ENCODE data around the gene ADGRB3. TPM values are rescaled to one million over a fixed set of nuclear protein-coding genes. Genes with fewer than 3 reads are reported as not detected.
"Not testable (repeated sequence)": the region's sequence is repeated elsewhere in the genome, so short reads cannot be mapped to it uniquely, and the experiment has no call there.

Gene ADGRB3
- total and polyA plus RNA-seq, 4 donors = 0.21 to 2.3 (median 0.48) TPM

DNA sequence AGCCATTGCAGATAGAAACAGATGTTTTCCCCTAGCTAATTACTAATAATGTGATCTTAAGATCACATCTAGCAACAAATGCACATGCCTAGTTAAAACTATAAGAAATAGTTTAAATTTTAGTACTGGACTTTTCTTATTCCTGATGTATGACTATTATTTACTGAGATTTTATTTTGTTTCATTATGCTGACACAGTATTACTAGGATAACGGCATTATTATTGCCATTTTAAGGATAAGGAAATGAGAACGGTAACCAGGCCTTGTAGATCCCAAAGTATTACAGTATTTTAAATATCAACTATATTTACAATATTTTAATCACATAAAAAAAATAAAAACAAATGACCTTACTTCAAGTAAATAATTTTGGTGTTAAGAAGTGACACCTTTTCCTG lies 240.3 kb downstream of the ADGRB3 start (continued):
- TF ChIP-seq, protein P1, sequence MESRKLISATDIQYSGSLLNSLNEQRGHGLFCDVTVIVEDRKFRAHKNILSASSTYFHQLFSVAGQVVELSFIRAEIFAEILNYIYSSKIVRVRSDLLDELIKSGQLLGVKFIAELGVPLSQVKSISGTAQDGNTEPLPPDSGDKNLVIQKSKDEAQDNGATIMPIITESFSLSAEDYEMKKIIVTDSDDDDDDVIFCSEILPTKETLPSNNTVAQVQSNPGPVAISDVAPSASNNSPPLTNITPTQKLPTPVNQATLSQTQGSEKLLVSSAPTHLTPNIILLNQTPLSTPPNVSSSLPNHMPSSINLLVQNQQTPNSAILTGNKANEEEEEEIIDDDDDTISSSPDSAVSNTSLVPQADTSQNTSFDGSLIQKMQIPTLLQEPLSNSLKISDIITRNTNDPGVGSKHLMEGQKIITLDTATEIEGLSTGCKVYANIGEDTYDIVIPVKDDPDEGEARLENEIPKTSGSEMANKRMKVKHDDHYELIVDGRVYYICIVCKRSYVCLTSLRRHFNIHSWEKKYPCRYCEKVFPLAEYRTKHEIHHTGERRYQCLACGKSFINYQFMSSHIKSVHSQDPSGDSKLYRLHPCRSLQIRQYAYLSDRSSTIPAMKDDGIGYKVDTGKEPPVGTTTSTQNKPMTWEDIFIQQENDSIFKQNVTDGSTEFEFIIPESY (IDR thresholded peaks at IDR 0.05) = no peak
- no peak for TF ChIP-seq GABPA (IDR thresholded peaks at IDR 0.05 in 1 of 2, conservative IDR thresholded peaks at IDR 0.05 in 1 of 2)
- no peak for TF ChIP-seq FOXA1 (IDR thresholded peaks at IDR 0.05)
- TF ChIP-seq NR2F2 (IDR thresholded peaks at IDR 0.05) = no peak

DNA sequence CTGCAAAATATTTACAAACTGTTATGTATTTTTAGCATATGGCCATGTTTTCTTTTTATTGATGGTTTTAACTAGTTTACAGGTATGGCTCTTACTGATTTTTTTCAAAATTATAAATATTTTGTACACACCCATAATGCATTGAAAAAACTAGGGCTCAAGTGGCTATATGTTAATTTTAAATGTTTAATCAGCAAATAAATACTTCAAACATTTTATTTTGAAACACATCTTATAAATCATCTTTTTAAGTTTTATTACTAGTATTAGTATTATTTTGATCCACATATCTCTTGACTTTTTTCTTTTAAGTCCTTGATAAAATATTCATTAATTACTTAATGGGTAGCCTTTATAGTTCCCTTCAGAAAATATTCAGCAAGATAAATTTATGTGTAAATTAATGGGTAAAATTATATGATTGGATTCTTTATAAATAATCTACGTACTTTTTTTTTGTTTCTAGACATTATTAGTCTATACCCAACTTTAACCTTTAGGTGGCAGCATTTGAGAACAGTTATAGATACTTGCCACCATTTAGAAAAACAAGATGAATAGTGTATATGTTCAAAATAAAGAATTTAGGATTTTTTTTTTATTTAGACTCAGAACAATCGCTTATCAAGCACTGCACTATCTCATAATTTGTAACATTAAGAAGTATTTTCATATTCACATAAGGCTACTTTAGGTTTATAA lies 241.9 kb downstream of the ADGRB3 start:
- peaks cover 0 to 5% (median 0%) of the 10 kb centered on the region in 4 donors for H3K27me3 ChIP-seq (ENCODE audit: control insufficient read depth in 4 of 4, insufficient read depth in 4 of 4, low read length in 3 of 4)
- no peaks in the 10 kb centered on the region for H3K36me3 ChIP-seq (ENCODE audit: control insufficient read depth in 4 of 4, insufficient read depth in 3 of 4, low read depth in 1 of 4, low read length in 3 of 4)
- TF ChIP-seq, protein P2, sequence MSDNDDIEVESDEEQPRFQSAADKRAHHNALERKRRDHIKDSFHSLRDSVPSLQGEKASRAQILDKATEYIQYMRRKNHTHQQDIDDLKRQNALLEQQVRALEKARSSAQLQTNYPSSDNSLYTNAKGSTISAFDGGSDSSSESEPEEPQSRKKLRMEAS (IDR thresholded peaks at IDR 0.05) = no peak
- TF ChIP-seq, protein P3, sequence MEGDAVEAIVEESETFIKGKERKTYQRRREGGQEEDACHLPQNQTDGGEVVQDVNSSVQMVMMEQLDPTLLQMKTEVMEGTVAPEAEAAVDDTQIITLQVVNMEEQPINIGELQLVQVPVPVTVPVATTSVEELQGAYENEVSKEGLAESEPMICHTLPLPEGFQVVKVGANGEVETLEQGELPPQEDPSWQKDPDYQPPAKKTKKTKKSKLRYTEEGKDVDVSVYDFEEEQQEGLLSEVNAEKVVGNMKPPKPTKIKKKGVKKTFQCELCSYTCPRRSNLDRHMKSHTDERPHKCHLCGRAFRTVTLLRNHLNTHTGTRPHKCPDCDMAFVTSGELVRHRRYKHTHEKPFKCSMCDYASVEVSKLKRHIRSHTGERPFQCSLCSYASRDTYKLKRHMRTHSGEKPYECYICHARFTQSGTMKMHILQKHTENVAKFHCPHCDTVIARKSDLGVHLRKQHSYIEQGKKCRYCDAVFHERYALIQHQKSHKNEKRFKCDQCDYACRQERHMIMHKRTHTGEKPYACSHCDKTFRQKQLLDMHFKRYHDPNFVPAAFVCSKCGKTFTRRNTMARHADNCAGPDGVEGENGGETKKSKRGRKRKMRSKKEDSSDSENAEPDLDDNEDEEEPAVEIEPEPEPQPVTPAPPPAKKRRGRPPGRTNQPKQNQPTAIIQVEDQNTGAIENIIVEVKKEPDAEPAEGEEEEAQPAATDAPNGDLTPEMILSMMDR (IDR thresholded peaks at IDR 0.05; ENCODE audit: low read depth, low read length, missing input control) = peak; percentile 15
- peak; percentile 49 for TF ChIP-seq RAD21 (IDR thresholded peaks at IDR 0.05)
- H3K9ac ChIP-seq (ENCODE audit: low read depth in 1 of 2, low read length in 2 of 2) = no peak overlapping the region
- H3K4me3 ChIP-seq (ENCODE audit: low read depth in 1 of 3, low read length in 3 of 3) = no peak overlapping the region
- H3K4me1 ChIP-seq (ENCODE audit: control insufficient read depth in 4 of 4, insufficient read depth in 4 of 4, low read length in 3 of 4) = no peaks in the 10 kb centered on the region
- H3K9me3 ChIP-seq (ENCODE audit: control insufficient read depth in 4 of 4, low read length in 3 of 4) = no peaks in the 10 kb centered on the region
- 16% methylated on average over 2 of the region's 2 CpGs for WGBS
- no peak for DNase-seq (ENCODE audit: low spot score)
- H3K27ac ChIP-seq (ENCODE audit: low read depth in 1 of 2, low read length in 2 of 2) = no peak overlapping the region

DNA sequence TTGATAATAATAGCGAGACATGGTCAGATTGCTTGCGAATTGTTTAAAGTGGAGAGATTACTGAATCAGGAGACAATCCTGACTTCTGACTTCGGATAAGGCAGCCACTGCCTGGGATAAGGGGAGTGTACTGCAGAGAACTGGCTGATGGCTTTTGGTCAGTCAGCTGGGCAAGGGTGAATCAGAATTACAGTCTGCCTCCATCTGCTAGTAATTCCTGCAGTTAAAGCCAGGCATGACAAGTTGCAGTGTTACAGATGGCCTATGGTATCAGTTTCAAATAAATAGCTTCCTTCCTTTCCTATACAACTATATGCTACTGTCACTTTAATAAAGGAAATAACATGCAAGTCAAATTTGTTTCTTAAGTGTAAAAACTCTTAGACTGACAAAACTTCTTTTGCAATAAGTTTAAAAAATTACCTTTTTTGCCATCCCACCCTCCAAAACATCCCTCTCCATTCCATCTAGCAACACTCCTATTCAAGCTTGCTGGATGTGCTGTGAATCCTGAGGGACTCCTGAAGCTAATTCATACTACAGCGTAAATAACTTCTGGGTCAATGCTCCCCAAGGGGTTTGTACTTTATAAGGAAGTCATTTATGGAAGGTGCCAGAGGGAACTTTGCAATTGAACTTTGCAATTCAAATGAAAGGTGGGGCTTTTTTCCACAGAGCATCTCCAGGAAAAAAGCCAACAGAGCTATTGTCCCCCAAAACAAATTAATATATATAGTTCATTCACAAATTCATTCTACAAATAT lies 245.2 kb downstream of the ADGRB3 start:
- peaks cover 0 to 5% (median 2%) of the 10 kb centered on the region in 4 donors for H3K27me3 ChIP-seq (ENCODE audit: control insufficient read depth in 4 of 4, insufficient read depth in 4 of 4, low read length in 3 of 4)
- H3K9ac ChIP-seq (ENCODE audit: low read depth in 1 of 2, low read length in 2 of 2) = no peak overlapping the region
- no peak overlapping the region for H3K27ac ChIP-seq (ENCODE audit: low read depth in 1 of 2, low read length in 2 of 2)
- TF ChIP-seq YY1 (IDR thresholded peaks at IDR 0.05) (no peak), EGR1 (IDR thresholded peaks at IDR 0.05; ENCODE audit: low read depth in 2 of 2) (no peak), SP1 (IDR thresholded peaks at IDR 0.05) (no peak)
- TF ChIP-seq, protein P3 (IDR thresholded peaks at IDR 0.05; ENCODE audit: low read depth, low read length, missing input control) = no peak
- no peak for DNase-seq (ENCODE audit: low spot score)
- H3K4me3 ChIP-seq (ENCODE audit: low read depth in 1 of 3, low read length in 3 of 3) = no peak overlapping the region
- no peaks in the 10 kb centered on the region for H3K9me3 ChIP-seq (ENCODE audit: control insufficient read depth in 4 of 4, low read length in 3 of 4)
- H3K4me1 ChIP-seq (ENCODE audit: control insufficient read depth in 4 of 4, insufficient read depth in 4 of 4, low read length in 3 of 4) = no peaks in the 10 kb centered on the region
- no peaks in the 10 kb centered on the region for H3K36me3 ChIP-seq (ENCODE audit: control insufficient read depth in 4 of 4, insufficient read depth in 3 of 4, low read depth in 1 of 4, low read length in 3 of 4)
- 68% methylated on average over 4 of the region's 4 CpGs for WGBS

DNA sequence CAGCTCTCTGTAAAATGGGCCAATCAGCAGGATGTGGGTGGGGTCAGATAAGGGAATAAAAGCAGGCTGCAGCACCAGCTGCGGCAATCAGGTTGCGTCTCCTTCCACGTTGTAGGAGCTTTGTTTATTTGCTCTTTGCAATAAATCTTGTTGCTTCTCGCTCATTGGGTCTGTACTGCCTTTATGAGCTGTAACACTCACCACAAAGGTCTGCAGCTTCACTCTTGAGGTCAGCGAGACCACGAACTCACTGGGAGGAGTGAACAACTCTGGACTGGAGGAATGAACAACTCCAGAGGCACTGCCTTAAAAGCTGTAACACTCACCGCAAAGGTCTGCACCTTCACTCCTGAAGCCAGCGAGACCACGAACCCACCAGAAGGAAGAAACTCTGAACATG lies 248.2 kb downstream of the ADGRB3 start:
- DNase-seq (ENCODE audit: low spot score); H3K27ac ChIP-seq (ENCODE audit: low read depth in 1 of 2, low read length in 2 of 2); H3K9me3 ChIP-seq (ENCODE audit: control insufficient read depth in 4 of 4, low read length in 3 of 4); H3K27me3 ChIP-seq (ENCODE audit: control insufficient read depth in 4 of 4, insufficient read depth in 4 of 4, low read length in 3 of 4); H3K9ac ChIP-seq (ENCODE audit: low read depth in 1 of 2, low read length in 2 of 2); H3K4me1 ChIP-seq (ENCODE audit: control insufficient read depth in 4 of 4, insufficient read depth in 4 of 4, low read length in 3 of 4); H3K4me3 ChIP-seq (ENCODE audit: low read depth in 1 of 3, low read length in 3 of 3); H3K36me3 ChIP-seq (ENCODE audit: control insufficient read depth in 4 of 4, insufficient read depth in 3 of 4, low read depth in 1 of 4, low read length in 3 of 4): not testable (repeated sequence)
- WGBS = 82% methylated on average over 9 of the region's 9 CpGs
